HepG2 (cell line): Measurements from ENCODE around the gene STX10. TPM values are rescaled to one million over a fixed set of nuclear protein-coding genes. Genes with fewer than 3 reads are reported as not detected.
A peak's percentile ranks its signal among the peaks of the same experiment; 100 is the strongest.

Experiments
- KLF16 ChIP-seq, 2 experiments: sonication (generic) in 1 of 2; formaldehyde crosslinking in 1 of 2; IDR thresholded peaks; 2 replicates each; pipeline versions ENCODE4 v1.6.1 to v1.8.0; 2016 to 2023; ENCODE audit warnings: missing genetic modification reagents in 2 of 2, missing compliant biosample characterization in 1 of 2
- NFIB ChIP-seq: sonication (generic); formaldehyde crosslinking; IDR thresholded peaks from 2 replicates; pipeline ENCODE4 v1.9.0; 2021; ENCODE audit warnings: missing genetic modification reagents, mild to moderate bottlenecking, borderline replicate concordance
- NFKBIZ ChIP-seq: IDR thresholded peaks from 2 replicates; pipeline ENCODE4 v1.6.1; 2018; ENCODE audit warnings: missing genetic modification reagents, missing compliant biosample characterization
- POLR2AphosphoS2 ChIP-seq: IDR thresholded peaks from 2 replicates; pipeline ENCODE4 v1.6.1; 2011; ENCODE audit warnings: low read depth, low read length, improper control_type of control experiment
- SMYD3 ChIP-seq: sonication (generic); formaldehyde crosslinking; IDR thresholded peaks from 2 replicates; pipeline ENCODE4 v1.8.1; 2023; ENCODE audit warnings: mild to moderate bottlenecking, missing genetic modification reagents
- SUZ12 ChIP-seq: fragments of 150-350 bp; IDR thresholded peaks from 2 replicates; pipeline ENCODE4 v1.6.1; 2014; ENCODE audit warnings: low read depth, low read length
- TBX3 ChIP-seq: fragments of 450-650 bp; IDR thresholded peaks from 2 replicates; pipeline ENCODE4 v1.6.1; 2017; ENCODE audit warnings: antibody characterized with exemption, mild to moderate bottlenecking, inconsistent platforms, borderline replicate concordance
- TRIM24 ChIP-seq: sonication (generic); formaldehyde crosslinking; IDR thresholded peaks from 2 replicates; pipeline ENCODE4 v1.8.0; 2022; ENCODE audit warnings: mild to moderate bottlenecking, missing genetic modification reagents
- YEATS4 ChIP-seq: sonication (generic); formaldehyde crosslinking; IDR thresholded peaks from 2 replicates; pipeline ENCODE4 v1.4.0; 2020; ENCODE audit warnings: missing genetic modification reagents, borderline replicate concordance
- ZFY ChIP-seq: sonication (generic); formaldehyde crosslinking; IDR thresholded peaks from 2 replicates; pipeline ENCODE4 v1.4.0; 2020; ENCODE audit warnings: missing genetic modification reagents
- ZNF136 ChIP-seq: sonication (generic); formaldehyde crosslinking; IDR thresholded peaks from 2 replicates; pipeline ENCODE4 v1.8.1; 2022; ENCODE audit warnings: low read depth, mild to moderate bottlenecking, moderate library complexity, missing genetic modification reagents
- ZNF317 ChIP-seq: sonication (generic); formaldehyde crosslinking; IDR thresholded peaks from 2 replicates; pipeline ENCODE4 v1.5.0; 2020; ENCODE audit warnings: mild to moderate bottlenecking, missing genetic modification reagents
- ZNF337 ChIP-seq: sonication (generic); formaldehyde crosslinking; IDR thresholded peaks from 2 replicates; pipeline ENCODE4 v1.5.1; 2020; ENCODE audit warnings: missing genetic modification reagents, low read depth, mild to moderate bottlenecking, borderline replicate concordance
- ZNF33A ChIP-seq: sonication (generic); formaldehyde crosslinking; IDR thresholded peaks from 2 replicates; pipeline ENCODE4 v1.5.1; 2020; ENCODE audit warnings: missing genetic modification reagents, mild to moderate bottlenecking, moderate library complexity, borderline replicate concordance
- ZNF367 ChIP-seq: sonication (generic); formaldehyde crosslinking; IDR thresholded peaks from 2 replicates; pipeline ENCODE4 v1.4.0; 2020; ENCODE audit warnings: missing genetic modification reagents, borderline replicate concordance
- ZNF724P ChIP-seq: sonication (generic); formaldehyde crosslinking; IDR thresholded peaks from 2 replicates; pipeline ENCODE4 v1.8.0; 2022; ENCODE audit warnings: missing genetic modification reagents, borderline replicate concordance
- polyA plus RNA-seq, 8 experiments: library from polyadenylated mRNA; depleted of rRNA in 3 of 8; stranded (reverse) in 7 of 8; unstranded in 1 of 8; fragments of >200 nt; fragmentation: Illumina TruSeq in 4 of 8; extraction: Trizol in 4 of 8; gene quantifications; 2 replicates each; pipeline versions ENCODE4 v1.2.1 to v1.2.3, GENCODE V29; 2011 to 2016; ENCODE audit warnings: low read depth in 4 of 8, missing spikeins in 1 of 8, mixed read lengths in 1 of 8; ENCODE audit not compliant: insufficient read depth in 1 of 8
- total RNA-seq, 5 experiments: library from RNA; depleted of rRNA; stranded (reverse); fragments of >200 nt; fragmentation: Illumina TruSeq; extraction: Trizol; gene quantifications; 2 replicates each; pipeline ENCODE4 v1.2.3, GENCODE V29; 2016; ENCODE audit warnings: low read depth in 1 of 5
- TF ChIP-seq, protein P1 (sequence below), 2 experiments: fragments of 450-650 bp in 1 of 2; sonication (generic) in 1 of 2; formaldehyde crosslinking in 1 of 2; IDR thresholded peaks; 2 replicates each; pipeline versions ENCODE4 v1.6.1 to v1.8.0; 2016 to 2022; ENCODE audit warnings: antibody characterized with exemption in 1 of 2, mild to moderate bottlenecking in 1 of 2, missing genetic modification reagents in 1 of 2
- TF ChIP-seq, protein P2 (sequence below): sonication (generic); formaldehyde crosslinking; IDR thresholded peaks from 2 replicates; pipeline ENCODE4 v1.9.0; 2021; ENCODE audit warnings: missing genetic modification reagents, mild to moderate bottlenecking, borderline replicate concordance

Gene STX10
- total and polyA plus RNA-seq, 2 of the 13 experiments (the other 11 are each of a cell fraction or from before 2014, with no cell fraction given): 47.9 to 66.4 TPM

GRCh38 chr19:13164343-13165161 is 14.4 kb upstream of the STX10 start (continued):
- TF ChIP-seq, protein P1, sequence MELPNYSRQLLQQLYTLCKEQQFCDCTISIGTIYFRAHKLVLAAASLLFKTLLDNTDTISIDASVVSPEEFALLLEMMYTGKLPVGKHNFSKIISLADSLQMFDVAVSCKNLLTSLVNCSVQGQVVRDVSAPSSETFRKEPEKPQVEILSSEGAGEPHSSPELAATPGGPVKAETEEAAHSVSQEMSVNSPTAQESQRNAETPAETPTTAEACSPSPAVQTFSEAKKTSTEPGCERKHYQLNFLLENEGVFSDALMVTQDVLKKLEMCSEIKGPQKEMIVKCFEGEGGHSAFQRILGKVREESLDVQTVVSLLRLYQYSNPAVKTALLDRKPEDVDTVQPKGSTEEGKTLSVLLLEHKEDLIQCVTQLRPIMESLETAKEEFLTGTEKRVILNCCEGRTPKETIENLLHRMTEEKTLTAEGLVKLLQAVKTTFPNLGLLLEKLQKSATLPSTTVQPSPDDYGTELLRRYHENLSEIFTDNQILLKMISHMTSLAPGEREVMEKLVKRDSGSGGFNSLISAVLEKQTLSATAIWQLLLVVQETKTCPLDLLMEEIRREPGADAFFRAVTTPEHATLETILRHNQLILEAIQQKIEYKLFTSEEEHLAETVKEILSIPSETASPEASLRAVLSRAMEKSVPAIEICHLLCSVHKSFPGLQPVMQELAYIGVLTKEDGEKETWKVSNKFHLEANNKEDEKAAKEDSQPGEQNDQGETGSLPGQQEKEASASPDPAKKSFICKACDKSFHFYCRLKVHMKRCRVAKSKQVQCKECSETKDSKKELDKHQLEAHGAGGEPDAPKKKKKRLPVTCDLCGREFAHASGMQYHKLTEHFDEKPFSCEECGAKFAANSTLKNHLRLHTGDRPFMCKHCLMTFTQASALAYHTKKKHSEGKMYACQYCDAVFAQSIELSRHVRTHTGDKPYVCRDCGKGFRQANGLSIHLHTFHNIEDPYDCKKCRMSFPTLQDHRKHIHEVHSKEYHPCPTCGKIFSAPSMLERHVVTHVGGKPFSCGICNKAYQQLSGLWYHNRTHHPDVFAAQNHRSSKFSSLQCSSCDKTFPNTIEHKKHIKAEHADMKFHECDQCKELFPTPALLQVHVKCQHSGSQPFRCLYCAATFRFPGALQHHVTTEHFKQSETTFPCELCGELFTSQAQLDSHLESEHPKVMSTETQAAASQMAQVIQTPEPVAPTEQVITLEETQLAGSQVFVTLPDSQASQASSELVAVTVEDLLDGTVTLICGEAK (IDR thresholded peaks at IDR 0.05): no peak
- TF ChIP-seq, protein P1 (CRISPR knock-in tag; IDR thresholded peaks at IDR 0.05): peak; percentile 52; the same call in 1 of the 2 replicates
- TF ChIP-seq SUZ12 (no peak), NFIB (CRISPR knock-in tag) (no peak), TRIM24 (CRISPR knock-in tag) (no peak), NFKBIZ (no peak), ZFY (CRISPR knock-in tag) (peak; percentile 47; the same call in 1 of the 2 replicates), ZNF33A (no peak), TBX3 (no peak), POLR2AphosphoS2 (no peak), ZNF724P (CRISPR knock-in tag) (0 out of 2 replicates have a peak, but pooled peaks have one; percentile 32), ZNF136 (no peak), ZNF367 (CRISPR knock-in tag) (no peak), YEATS4 (CRISPR knock-in tag) (peak; percentile 37; the same call in 1 of the 2 replicates), SMYD3 (no peak), KLF16 (CRISPR knock-in tag; IDR thresholded peaks at IDR 0.05) (peak in 1 of 2 experiments; percentile 77; a peak in 2 of 4 replicates), ZNF337 (no peak), ZNF317 (CRISPR knock-in tag) (0 out of 2 replicates have a peak, but pooled peaks have one; percentile 31)
- TF ChIP-seq, protein P2, sequence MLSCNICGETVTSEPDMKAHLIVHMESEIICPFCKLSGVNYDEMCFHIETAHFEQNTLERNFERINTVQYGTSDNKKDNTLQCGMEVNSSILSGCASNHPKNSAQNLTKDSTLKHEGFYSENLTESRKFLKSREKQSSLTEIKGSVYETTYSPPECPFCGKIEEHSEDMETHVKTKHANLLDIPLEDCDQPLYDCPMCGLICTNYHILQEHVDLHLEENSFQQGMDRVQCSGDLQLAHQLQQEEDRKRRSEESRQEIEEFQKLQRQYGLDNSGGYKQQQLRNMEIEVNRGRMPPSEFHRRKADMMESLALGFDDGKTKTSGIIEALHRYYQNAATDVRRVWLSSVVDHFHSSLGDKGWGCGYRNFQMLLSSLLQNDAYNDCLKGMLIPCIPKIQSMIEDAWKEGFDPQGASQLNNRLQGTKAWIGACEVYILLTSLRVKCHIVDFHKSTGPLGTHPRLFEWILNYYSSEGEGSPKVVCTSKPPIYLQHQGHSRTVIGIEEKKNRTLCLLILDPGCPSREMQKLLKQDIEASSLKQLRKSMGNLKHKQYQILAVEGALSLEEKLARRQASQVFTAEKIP (CRISPR knock-in tag): no peak
